Measurements from ENCODE around the gene FADS6.

FADS6 gene

GRCh38 chr17:74936470-74936799, 43.0 kb upstream of the FADS6 start:
- no peak overlapping the region for H2BK5ac ChIP-seq (ENCODE audit: low read length)
- no peak overlapping the region for H3K56ac ChIP-seq (ENCODE audit: low read length)
- H3K27me3 ChIP-seq (ENCODE audit: insufficient read depth, low read length, poor library complexity) = peaks cover 25% of the 10 kb centered on the region
- H3K79me1 ChIP-seq (ENCODE audit: low read length) = no peaks in the 10 kb centered on the region
- H3K79me2 ChIP-seq (ENCODE audit: control insufficient read depth, insufficient read depth, low read length) = no peaks in the 10 kb centered on the region
- H3K36me3 ChIP-seq (ENCODE audit: control insufficient read depth, insufficient read depth, low read length) = no peaks in the 10 kb centered on the region
- H2BK120ac ChIP-seq (ENCODE audit: low read depth, low read length) = no peak overlapping the region
- H3K4me2 ChIP-seq (ENCODE audit: low read length) = no peak overlapping the region
- H3K18ac ChIP-seq (ENCODE audit: low read length) = no peak overlapping the region
- no peak overlapping the region for H3K4me3 ChIP-seq (ENCODE audit: low read length)
- no CpG with 5 or more reads among the region's 12 CpGs for WGBS (ENCODE audit: extremely low coverage, insufficient coverage, low lambda C conversion rate)
- no peak overlapping the region for H2AK5ac ChIP-seq (ENCODE audit: low read length)
- no peak for DNase-seq
- no peak overlapping the region for H3K23ac ChIP-seq (ENCODE audit: low read length)
- no peaks in the 10 kb centered on the region for H3K4me1 ChIP-seq (ENCODE audit: control insufficient read depth, low read depth, low read length)
- no peak overlapping the region for H2BK15ac ChIP-seq (replicated peaks; ENCODE audit: low read depth)
- no peak overlapping the region for H3K27ac ChIP-seq (ENCODE audit: low read depth, low read length)
- H3K9ac ChIP-seq (ENCODE audit: low read length) = no peak overlapping the region
- H3K4ac ChIP-seq (ENCODE audit: low read depth, low read length) = no peak overlapping the region
- H4K5ac ChIP-seq (ENCODE audit: low read length) = no peak overlapping the region
- no peak overlapping the region for H4K8ac ChIP-seq (ENCODE audit: low read depth, low read length)

GRCh38 chr17:74935585-74936469, 42.4 kb upstream of the FADS6 start, which contains the start of gene OTOP3:
OTOP3 (plus strand) TSS chr17:74935898; CDS start chr17:74935922, 24 bp downstream.
- H3K27me3 ChIP-seq (ENCODE audit: insufficient read depth, low read length, poor library complexity) = peaks cover 25% of the 10 kb centered on the region
- H3K4ac ChIP-seq (ENCODE audit: low read depth, low read length) = no peak within 1 kb of the TSS
- no peaks in the 10 kb centered on the region for H3K79me2 ChIP-seq (ENCODE audit: control insufficient read depth, insufficient read depth, low read length)
- no peak within 1 kb of the TSS for H2AK5ac ChIP-seq (ENCODE audit: low read length)
- H3K4me3 ChIP-seq (ENCODE audit: low read length) = no peak within 1 kb of the TSS
- no peak within 1 kb of the TSS for H4K5ac ChIP-seq (ENCODE audit: low read length)
- no peaks in the 10 kb centered on the region for H3K36me3 ChIP-seq (ENCODE audit: control insufficient read depth, insufficient read depth, low read length)
- H4K8ac ChIP-seq (ENCODE audit: low read depth, low read length) = no peak within 1 kb of the TSS
- H3K4me1 ChIP-seq (ENCODE audit: control insufficient read depth, low read depth, low read length) = no peaks in the 10 kb centered on the region
- H2BK15ac ChIP-seq (replicated peaks; ENCODE audit: low read depth) = no peak within 1 kb of the TSS
- DNase-seq = no peak
- H3K56ac ChIP-seq (ENCODE audit: low read length) = no peak within 1 kb of the TSS
- WGBS (ENCODE audit: extremely low coverage, insufficient coverage, low lambda C conversion rate) = no CpG with 5 or more reads among the region's 78 CpGs
- H3K4me2 ChIP-seq (ENCODE audit: low read length) = no peak within 1 kb of the TSS
- no peak within 1 kb of the TSS for H3K27ac ChIP-seq (ENCODE audit: low read depth, low read length)
- H3K79me1 ChIP-seq (ENCODE audit: low read length) = no peaks in the 10 kb centered on the region
- H2BK120ac ChIP-seq (ENCODE audit: low read depth, low read length) = no peak within 1 kb of the TSS
- H2BK5ac ChIP-seq (ENCODE audit: low read length) = no peak within 1 kb of the TSS
- H3K23ac ChIP-seq (ENCODE audit: low read length) = no peak within 1 kb of the TSS
- no peak within 1 kb of the TSS for H3K9ac ChIP-seq (ENCODE audit: low read length)
- no peak within 1 kb of the TSS for H3K18ac ChIP-seq (ENCODE audit: low read length)

- no peak overlapping the region for H3K4me2 ChIP-seq (ENCODE audit: low read length)
- no peaks in the 10 kb centered on the region for H3K4me1 ChIP-seq (ENCODE audit: control insufficient read depth, low read depth, low read length)
- H3K27me3 ChIP-seq (ENCODE audit: insufficient read depth, low read length, poor library complexity) = peaks cover 25% of the 10 kb centered on the region
- no peak overlapping the region for H4K8ac ChIP-seq (ENCODE audit: low read depth, low read length)
- no peak overlapping the region for H3K27ac ChIP-seq (ENCODE audit: low read depth, low read length)
- no peak overlapping the region for H3K4ac ChIP-seq (ENCODE audit: low read depth, low read length)
- H4K5ac ChIP-seq (ENCODE audit: low read length) = no peak overlapping the region
- no peak overlapping the region for H3K18ac ChIP-seq (ENCODE audit: low read length)
- H3K79me1 ChIP-seq (ENCODE audit: low read length) = no peaks in the 10 kb centered on the region
- no peak overlapping the region for H3K23ac ChIP-seq (ENCODE audit: low read length)
- no peak overlapping the region for H2BK15ac ChIP-seq (replicated peaks; ENCODE audit: low read depth)
- DNase-seq = no peak
- no CpG with 5 or more reads among the region's 3 CpGs for WGBS (ENCODE audit: extremely low coverage, insufficient coverage, low lambda C conversion rate)
- H3K36me3 ChIP-seq (ENCODE audit: control insufficient read depth, insufficient read depth, low read length) = no peaks in the 10 kb centered on the region
- H2BK120ac ChIP-seq (ENCODE audit: low read depth, low read length) = no peak overlapping the region
- no peak overlapping the region for H2AK5ac ChIP-seq (ENCODE audit: low read length)
- no peak overlapping the region for H3K9ac ChIP-seq (ENCODE audit: low read length)
- no peak overlapping the region for H3K4me3 ChIP-seq (ENCODE audit: low read length)
- H3K56ac ChIP-seq (ENCODE audit: low read length) = no peak overlapping the region
- no peaks in the 10 kb centered on the region for H3K79me2 ChIP-seq (ENCODE audit: control insufficient read depth, insufficient read depth, low read length)
- H2BK5ac ChIP-seq (ENCODE audit: low read length) = no peak overlapping the region
Observed at GRCh38 chr17:74935048-74935447, 41.6 kb upstream of the FADS6 start.

- Histone ChIP-seq H3K4me2 (ENCODE audit: low read length) (no peak overlapping the region), H3K4ac (ENCODE audit: low read depth, low read length) (no peak overlapping the region), H2AK5ac (ENCODE audit: low read length) (no peak overlapping the region), H2BK15ac (replicated peaks; ENCODE audit: low read depth) (no peak overlapping the region), H4K8ac (ENCODE audit: low read depth, low read length) (no peak overlapping the region), H3K27ac (ENCODE audit: low read depth, low read length) (no peak overlapping the region), H3K18ac (ENCODE audit: low read length) (no peak overlapping the region), H3K27me3 (ENCODE audit: insufficient read depth, low read length, poor library complexity) (peaks cover 15% of the 10 kb centered on the region), H3K79me2 (ENCODE audit: control insufficient read depth, insufficient read depth, low read length) (no peaks in the 10 kb centered on the region), H3K36me3 (ENCODE audit: control insufficient read depth, insufficient read depth, low read length) (no peaks in the 10 kb centered on the region), H3K9ac (ENCODE audit: low read length) (no peak overlapping the region), H3K56ac (ENCODE audit: low read length) (no peak overlapping the region), H3K79me1 (ENCODE audit: low read length) (no peaks in the 10 kb centered on the region), H4K5ac (ENCODE audit: low read length) (no peak overlapping the region), H3K4me1 (ENCODE audit: control insufficient read depth, low read depth, low read length) (no peaks in the 10 kb centered on the region), H3K23ac (ENCODE audit: low read length) (no peak overlapping the region), H3K4me3 (ENCODE audit: low read length) (no peak overlapping the region), H2BK5ac (ENCODE audit: low read length) (no peak overlapping the region), H2BK120ac (ENCODE audit: low read depth, low read length) (no peak overlapping the region)
- DNase-seq = no peak
- no CpG with 5 or more reads among the region's 24 CpGs for WGBS (ENCODE audit: extremely low coverage, insufficient coverage, low lambda C conversion rate)
Observed at GRCh38 chr17:74930535-74931036, 37.2 kb upstream of the FADS6 start.

GRCh38 chr17:74928786-74929185, 35.4 kb upstream of the FADS6 start:
- Histone ChIP-seq H3K36me3 (ENCODE audit: control insufficient read depth, insufficient read depth, low read length) (no peaks in the 10 kb centered on the region), H3K4me1 (ENCODE audit: control insufficient read depth, low read depth, low read length) (no peaks in the 10 kb centered on the region), H3K27me3 (ENCODE audit: insufficient read depth, low read length, poor library complexity) (peaks cover 28% of the 10 kb centered on the region), H3K9ac (ENCODE audit: low read length) (no peak overlapping the region), H3K4ac (ENCODE audit: low read depth, low read length) (no peak overlapping the region), H3K79me2 (ENCODE audit: control insufficient read depth, insufficient read depth, low read length) (no peaks in the 10 kb centered on the region), H4K8ac (ENCODE audit: low read depth, low read length) (no peak overlapping the region), H2BK5ac (ENCODE audit: low read length) (no peak overlapping the region), H3K4me3 (ENCODE audit: low read length) (no peak overlapping the region), H2BK15ac (replicated peaks; ENCODE audit: low read depth) (no peak overlapping the region), H3K27ac (ENCODE audit: low read depth, low read length) (no peak overlapping the region), H3K79me1 (ENCODE audit: low read length) (no peaks in the 10 kb centered on the region), H2AK5ac (ENCODE audit: low read length) (no peak overlapping the region), H3K56ac (ENCODE audit: low read length) (no peak overlapping the region), H3K18ac (ENCODE audit: low read length) (no peak overlapping the region), H2BK120ac (ENCODE audit: low read depth, low read length) (no peak overlapping the region), H4K5ac (ENCODE audit: low read length) (no peak overlapping the region), H3K4me2 (ENCODE audit: low read length) (no peak overlapping the region), H3K23ac (ENCODE audit: low read length) (no peak overlapping the region)
- no peak for DNase-seq
- no CpG with 5 or more reads among the region's 6 CpGs for WGBS (ENCODE audit: extremely low coverage, insufficient coverage, low lambda C conversion rate)

Measured in mesendoderm (in vitro differentiated cells).